Endothelial cell of umbilical vein (primary cell): ENCODE results near the gene SPECC1L. TPM values are rescaled to one million over a fixed set of nuclear protein-coding genes. Genes with fewer than 3 reads are reported as not detected.
"Not testable (repeated sequence)": the region's sequence is repeated elsewhere in the genome, so short reads cannot be mapped to it uniquely, and the experiment has no call there.

Source experiments
- BruUV-seq: library from RNA; stranded (reverse); fragments of 400-500 nt; replicated peaks from 2 replicates; lab custom pipeline; 2021; lab: Mats Ljungman, UMichigan
- CTCF ChIA-PET: fragments of 300-600, 350-600 bp; sonication (Branson Sonifier 250); formaldehyde crosslinking; loops from one replicate; lab custom pipeline; 2021; ENCODE audit warnings: antibody characterized with exemption, inconsistent platforms; lab: Charles Lee
- POLR2A ChIA-PET: fragments of 300-600, 350-600 bp; sonication (Branson Sonifier 250); formaldehyde crosslinking; loops from one replicate; lab custom pipeline; 2021; ENCODE audit warnings: antibody characterized with exemption, inconsistent platforms; lab: Charles Lee
- DNase-seq: peaks from one replicate; pipeline ENCODE4 v3.0.0-alpha.2; 2011; ENCODE audit warnings: low read depth, low spot score
- FAIRE-seq: peaks from 2 replicates; lab custom pipeline; 2011; peaks lifted over from hg19 to GRCh38; lab: Jason Lieb, UNC
- H2AFZ ChIP-seq: 2 replicates; pipeline ENCODE4 v1.6.0; 2012; ENCODE audit warnings: low read depth, low read length, control low read depth, inconsistent platforms
- H3K27ac ChIP-seq: 2 replicates; pipeline ENCODE4 v1.5.1; 2011; ENCODE audit warnings: low read depth, mild to moderate bottlenecking, control low read depth, low read length, moderate library complexity; ENCODE audit not compliant: insufficient read depth
- H3K27me3 ChIP-seq, 2 experiments: 2 replicates each; pipeline versions ENCODE4 v1.6.0 to v1.6.1; 2011; ENCODE audit warnings: low read length in 2 of 2, mixed read lengths in 1 of 2; ENCODE audit not compliant: control insufficient read depth in 2 of 2, insufficient read depth in 2 of 2
- H3K36me3 ChIP-seq, 2 experiments: 2 replicates in 1 of 2; 3 replicates in 1 of 2; pipeline ENCODE4 v1.5.1; 2011; ENCODE audit warnings: low read length in 2 of 2, mild to moderate bottlenecking in 1 of 2, moderate library complexity in 1 of 2; ENCODE audit not compliant: control insufficient read depth in 2 of 2, insufficient read depth in 2 of 2; ENCODE audit errors: extremely low read depth in 1 of 2
- H3K4me1 ChIP-seq: 3 replicates; pipeline ENCODE4 v1.5.1; 2011; ENCODE audit warnings: mild to moderate bottlenecking, low read length; ENCODE audit not compliant: control insufficient read depth, insufficient read depth; ENCODE audit errors: extremely low read depth
- H3K4me2 ChIP-seq: 2 replicates; pipeline ENCODE4 v1.6.1; 2011; ENCODE audit warnings: low read length, control low read depth, mixed read lengths; ENCODE audit not compliant: insufficient read depth
- H3K4me3 ChIP-seq, 3 experiments: fragments of 200-600 bp in 1 of 3; sonication (generic), shearing (Covaris generic) in 1 of 3; replicated peaks in 1 of 3; 2 replicates each; pipeline ENCODE4 v1.5.1; 2011 to 2016; ENCODE audit warnings: control low read depth in 3 of 3, low read length in 3 of 3, mild to moderate bottlenecking in 2 of 3, inconsistent platforms in 1 of 3, low read depth in 1 of 3, moderate library complexity in 1 of 3; ENCODE audit not compliant: insufficient read depth in 1 of 3
- H3K79me2 ChIP-seq: 2 replicates; pipeline ENCODE4 v1.6.0; 2012; ENCODE audit warnings: low read length, inconsistent platforms; ENCODE audit not compliant: control insufficient read depth, insufficient read depth
- H3K9ac ChIP-seq: replicated peaks from 2 replicates; pipeline ENCODE3; 2011; ENCODE audit warnings: low read length, control low read depth; ENCODE audit not compliant: insufficient read depth; ENCODE audit errors: extremely low read depth
- H3K9me1 ChIP-seq: replicated peaks from 3 replicates; pipeline ENCODE4 v1.6.0; 2011; ENCODE audit warnings: mild to moderate bottlenecking, low read length; ENCODE audit not compliant: control insufficient read depth, insufficient read depth; ENCODE audit errors: extremely low read depth
- H3K9me3 ChIP-seq: replicated peaks from 2 replicates; pipeline ENCODE4 v1.5.1; 2012; ENCODE audit warnings: low read length, inconsistent platforms; ENCODE audit not compliant: control insufficient read depth, insufficient read depth
- H4K20me1 ChIP-seq: replicated peaks from 2 replicates; pipeline ENCODE3; 2011; ENCODE audit warnings: mild to moderate bottlenecking, low read length; ENCODE audit not compliant: control insufficient read depth, insufficient read depth; ENCODE audit errors: extremely low read depth
- dilution Hi-C: fragments of 300-500 bp; cut with MboI; formaldehyde crosslinking; loops from one replicate; pipeline ENCODE4 v1.15.0; 2019; ENCODE audit warnings: low sequenced_read_pairs; ENCODE audit not compliant: extremely low pct_ligation_motif_present
- intact Hi-C: fragments of 100-400 bp; cut with micrococcal nuclease; formaldehyde crosslinking; loops from one replicate; pipeline ENCODE4 v1.10.0; 2022
- polyA plus RNA-seq, 4 experiments: library from polyadenylated mRNA; depleted of rRNA in 3 of 4; stranded (reverse) in 3 of 4; unstranded in 1 of 4; fragments of >200 nt; gene quantifications; 2 replicates each; pipeline versions ENCODE4 v1.2.1 to v1.2.3, GENCODE V29; 2011 to 2012; ENCODE audit warnings: missing spikeins in 1 of 4
- total RNA-seq: library from RNA; stranded (reverse); gene quantifications from 2 replicates; pipeline ENCODE4 v1.2.3, GENCODE V29; 2021

SPECC1L gene
- total and polyA plus RNA-seq, 2 donors (not counting 3 experiments of a cell fraction or from before 2014, with no cell fraction given), result 22.8 to 79.3 TPM

GRCh38 chr22:24245030-24245431 lies 25.6 kb upstream of the SPECC1L start, which contains the start of gene GGT5:
Gene GGT5, minus strand, starts transcription at chr22:24245082. Its CDS starts 357 bp downstream, at chr22:24244725.
- H3K27ac ChIP-seq, result peak within 1 kb of the TSS; percentile 53
- H3K4me3 ChIP-seq, result peak within 1 kb of the TSS in 2 of 3 experiments; percentile 32 to 53
- H3K27me3 ChIP-seq, H3K36me3 ChIP-seq, POLR2A ChIA-PET, FAIRE-seq, H3K9me3 ChIP-seq, BruUV-seq, H2AFZ ChIP-seq, H3K9me1 ChIP-seq, dilution Hi-C loops, H4K20me1 ChIP-seq, H3K9ac ChIP-seq: not testable (repeated sequence)
- DNase-seq, result peak; percentile 27
- H3K4me1 ChIP-seq, result peaks cover 53% of the 10 kb centered on the region
- H3K79me2 ChIP-seq, result peaks cover 21% of the 10 kb centered on the region
- CTCF ChIA-PET, result interaction anchor here (2.4 to 5.5 kb wide), 2 partner anchors 14 to 54 kb away, joined by 7 to 164 read pairs; no protein-coding TSS in a partner anchor
- intact Hi-C loops, result loop anchor here (10.0 kb wide), 1 partner anchor 290 kb away; no protein-coding TSS in a partner anchor
- H3K4me2 ChIP-seq, result peak within 1 kb of the TSS; percentile 12

DNA sequence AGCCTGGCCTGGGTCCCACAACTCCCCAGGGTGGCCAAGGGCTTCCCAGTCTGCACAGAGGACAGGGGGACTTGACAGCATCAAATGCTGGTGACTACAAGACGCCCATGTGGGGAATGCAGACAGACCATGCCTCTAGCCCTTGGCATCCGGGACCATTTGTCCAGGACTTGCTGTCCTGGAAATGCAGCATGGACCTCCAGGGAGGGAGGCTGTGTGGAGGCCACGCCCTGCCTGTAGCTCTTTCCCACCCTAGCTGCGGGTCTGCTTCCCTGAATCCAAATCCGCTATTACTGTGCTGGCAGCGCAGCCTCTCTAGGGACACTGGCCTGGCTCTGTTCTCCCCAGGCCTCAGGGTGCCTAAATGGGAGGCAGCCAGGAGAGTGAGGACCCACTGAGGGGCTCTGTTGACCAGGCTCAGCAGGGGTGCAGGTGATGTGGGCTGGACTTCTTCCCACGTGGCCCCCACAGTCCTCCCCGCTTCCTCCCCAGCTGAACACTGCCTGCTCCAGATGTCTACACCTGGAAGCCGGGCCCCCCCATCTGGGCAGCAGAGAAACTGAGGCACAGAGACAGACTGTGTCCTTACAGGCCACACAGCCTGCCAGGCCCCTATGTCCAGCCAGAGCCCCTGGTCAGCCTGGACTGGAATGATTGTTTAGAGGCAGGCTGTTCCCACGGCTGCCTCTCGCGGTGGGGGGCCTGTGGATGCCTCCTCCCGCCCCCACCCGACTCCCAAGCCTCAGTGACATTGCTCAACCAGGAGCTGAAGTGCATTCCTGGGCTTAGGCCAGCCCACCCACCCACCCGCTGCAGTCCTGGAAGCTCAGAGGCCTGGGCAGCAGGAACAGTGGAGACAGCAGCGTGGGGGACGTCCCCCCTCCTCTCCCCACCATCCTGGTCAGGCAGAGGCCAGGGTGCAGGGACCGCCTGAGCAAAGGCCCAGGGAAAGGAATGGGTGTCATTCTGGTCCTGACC lies 24.8 kb upstream of the SPECC1L start:
- dilution Hi-C loops, DNase-seq, H4K20me1 ChIP-seq, H3K4me2 ChIP-seq, H2AFZ ChIP-seq, H3K4me3 ChIP-seq, H3K9me3 ChIP-seq, H3K27ac ChIP-seq, H3K9ac ChIP-seq, BruUV-seq, H3K9me1 ChIP-seq, POLR2A ChIA-PET, H3K36me3 ChIP-seq, H3K27me3 ChIP-seq: not testable (repeated sequence)
- peak; percentile 46 for FAIRE-seq
- peaks cover 46% of the 10 kb centered on the region for H3K4me1 ChIP-seq
- H3K79me2 ChIP-seq, result peaks cover 21% of the 10 kb centered on the region
- intact Hi-C loops, result loop anchor here (10.0 kb wide), 1 partner anchor 291 kb away; no protein-coding TSS in a partner anchor
- CTCF ChIA-PET, result interaction anchor here (1.2 to 5.5 kb wide), 4 partner anchors 15 to 99 kb away, joined by 5 to 164 read pairs (median 8); no protein-coding TSS in a partner anchor
